ENCODE measurements around the gene RBMS3.

DNA sequence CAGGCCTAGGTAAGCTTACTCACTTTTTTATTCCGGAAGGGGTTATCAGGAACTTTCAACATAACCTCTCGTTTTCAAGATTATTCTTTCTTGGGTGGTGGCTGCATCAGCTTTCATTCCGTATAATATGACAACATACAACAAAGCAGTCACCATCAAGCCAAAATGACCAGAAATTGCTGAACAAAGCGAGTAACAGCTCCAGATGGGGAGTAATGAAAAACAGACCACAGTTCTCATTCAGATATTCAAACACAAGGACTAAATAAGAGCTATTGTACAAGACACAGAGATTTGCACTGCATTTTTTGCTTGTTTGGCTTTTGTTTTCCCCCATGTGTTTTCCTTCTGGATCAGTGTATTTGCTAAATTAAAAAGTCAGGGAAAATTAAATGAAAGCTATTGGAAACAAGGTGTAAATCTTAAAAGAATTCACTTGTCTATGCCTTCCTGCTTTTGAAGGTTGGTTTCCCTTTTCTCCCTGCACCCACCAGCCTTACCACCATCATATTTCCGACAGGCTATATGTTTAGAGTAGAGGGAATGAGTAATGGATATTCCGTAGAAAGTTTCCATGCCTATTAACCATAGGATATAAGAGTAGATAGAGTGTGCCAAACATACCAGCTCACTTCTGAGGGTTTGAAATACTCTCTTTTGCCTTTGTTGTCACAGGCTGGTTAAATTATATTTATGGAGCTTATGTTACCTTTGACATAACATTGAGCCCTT, 213.6 kb downstream of the RBMS3 start:
- TF ChIP-seq, protein P1, sequence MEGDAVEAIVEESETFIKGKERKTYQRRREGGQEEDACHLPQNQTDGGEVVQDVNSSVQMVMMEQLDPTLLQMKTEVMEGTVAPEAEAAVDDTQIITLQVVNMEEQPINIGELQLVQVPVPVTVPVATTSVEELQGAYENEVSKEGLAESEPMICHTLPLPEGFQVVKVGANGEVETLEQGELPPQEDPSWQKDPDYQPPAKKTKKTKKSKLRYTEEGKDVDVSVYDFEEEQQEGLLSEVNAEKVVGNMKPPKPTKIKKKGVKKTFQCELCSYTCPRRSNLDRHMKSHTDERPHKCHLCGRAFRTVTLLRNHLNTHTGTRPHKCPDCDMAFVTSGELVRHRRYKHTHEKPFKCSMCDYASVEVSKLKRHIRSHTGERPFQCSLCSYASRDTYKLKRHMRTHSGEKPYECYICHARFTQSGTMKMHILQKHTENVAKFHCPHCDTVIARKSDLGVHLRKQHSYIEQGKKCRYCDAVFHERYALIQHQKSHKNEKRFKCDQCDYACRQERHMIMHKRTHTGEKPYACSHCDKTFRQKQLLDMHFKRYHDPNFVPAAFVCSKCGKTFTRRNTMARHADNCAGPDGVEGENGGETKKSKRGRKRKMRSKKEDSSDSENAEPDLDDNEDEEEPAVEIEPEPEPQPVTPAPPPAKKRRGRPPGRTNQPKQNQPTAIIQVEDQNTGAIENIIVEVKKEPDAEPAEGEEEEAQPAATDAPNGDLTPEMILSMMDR (conservative IDR thresholded peaks at IDR 0.05 in 1 of 2, IDR thresholded peaks at IDR 0.05 in 1 of 2; ENCODE audit: low read depth in 1 of 2, low read length in 2 of 2) = no peak
- TF ChIP-seq EZH2 (IDR thresholded peaks at IDR 0.05; ENCODE audit: low read length, missing control alignments) = no peak
